Measurements from ENCODE around the gene OSTF1.

OSTF1 gene

DNA sequence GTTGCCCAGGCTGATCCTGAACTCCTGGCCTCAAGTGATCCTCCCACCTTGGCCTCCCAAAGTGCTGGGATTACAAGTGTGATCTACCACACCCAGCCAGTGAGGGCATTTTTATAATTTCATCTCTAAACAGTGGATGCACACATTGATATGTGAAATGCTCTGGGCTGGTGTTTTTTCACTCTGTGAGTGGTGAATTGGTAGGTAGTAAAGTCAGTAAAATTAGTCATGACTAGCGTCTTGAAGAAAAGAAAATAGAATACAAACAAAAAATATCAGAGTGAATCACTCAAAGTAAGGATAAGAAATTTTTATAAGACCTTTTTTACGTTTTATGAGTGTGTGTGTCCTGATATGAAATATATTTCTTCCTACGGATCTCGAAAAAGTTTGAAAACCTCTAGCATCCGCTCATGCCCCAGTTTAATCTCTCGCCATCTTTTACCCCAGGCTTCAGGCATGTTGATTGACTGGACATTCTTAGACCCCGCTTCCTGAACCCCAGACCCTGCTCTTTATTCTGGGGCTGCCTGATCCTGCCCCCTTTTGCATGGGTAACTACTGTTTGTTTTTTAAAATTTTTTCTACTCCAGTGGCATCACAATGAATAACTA lies 14.0 kb downstream of the OSTF1 start:
- no peak for DNase-seq (ENCODE audit: low spot score)
- TF ChIP-seq, protein P1, sequence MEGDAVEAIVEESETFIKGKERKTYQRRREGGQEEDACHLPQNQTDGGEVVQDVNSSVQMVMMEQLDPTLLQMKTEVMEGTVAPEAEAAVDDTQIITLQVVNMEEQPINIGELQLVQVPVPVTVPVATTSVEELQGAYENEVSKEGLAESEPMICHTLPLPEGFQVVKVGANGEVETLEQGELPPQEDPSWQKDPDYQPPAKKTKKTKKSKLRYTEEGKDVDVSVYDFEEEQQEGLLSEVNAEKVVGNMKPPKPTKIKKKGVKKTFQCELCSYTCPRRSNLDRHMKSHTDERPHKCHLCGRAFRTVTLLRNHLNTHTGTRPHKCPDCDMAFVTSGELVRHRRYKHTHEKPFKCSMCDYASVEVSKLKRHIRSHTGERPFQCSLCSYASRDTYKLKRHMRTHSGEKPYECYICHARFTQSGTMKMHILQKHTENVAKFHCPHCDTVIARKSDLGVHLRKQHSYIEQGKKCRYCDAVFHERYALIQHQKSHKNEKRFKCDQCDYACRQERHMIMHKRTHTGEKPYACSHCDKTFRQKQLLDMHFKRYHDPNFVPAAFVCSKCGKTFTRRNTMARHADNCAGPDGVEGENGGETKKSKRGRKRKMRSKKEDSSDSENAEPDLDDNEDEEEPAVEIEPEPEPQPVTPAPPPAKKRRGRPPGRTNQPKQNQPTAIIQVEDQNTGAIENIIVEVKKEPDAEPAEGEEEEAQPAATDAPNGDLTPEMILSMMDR (IDR thresholded peaks at IDR 0.05; ENCODE audit: borderline replicate concordance, control extremely low read depth, extremely low read depth, insufficient read depth, missing control alignments) = no peak
- in situ Hi-C loops (cut with MboI; ENCODE audit: low sequenced_read_pairs, unreplicated experiment) = no loop called here

DNA sequence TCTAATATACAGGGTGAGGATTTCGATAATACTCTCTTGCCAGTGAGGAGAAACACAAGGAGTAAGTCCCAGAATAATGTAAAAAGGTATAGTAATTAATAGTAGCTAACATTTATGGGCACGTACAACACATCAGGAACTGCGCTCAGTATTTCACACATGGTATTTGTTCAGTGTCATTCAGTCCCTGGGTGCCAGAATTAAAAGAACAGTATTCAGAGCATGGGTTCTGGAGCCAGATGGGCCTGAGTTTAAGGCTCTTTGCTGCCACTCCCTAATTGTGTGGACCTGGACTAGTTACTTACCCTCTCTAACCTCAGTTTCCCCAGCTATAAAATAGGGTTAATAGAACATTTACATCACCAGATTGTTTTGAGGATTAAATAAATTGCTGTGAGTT lies 16.3 kb downstream of the OSTF1 start:
- TF ChIP-seq, protein P1 (IDR thresholded peaks at IDR 0.05; ENCODE audit: borderline replicate concordance, control extremely low read depth, extremely low read depth, insufficient read depth, missing control alignments) = no peak
- DNase-seq (ENCODE audit: low spot score) = no peak
- in situ Hi-C loops (cut with MboI; ENCODE audit: low sequenced_read_pairs, unreplicated experiment) = no loop called here

DNA sequence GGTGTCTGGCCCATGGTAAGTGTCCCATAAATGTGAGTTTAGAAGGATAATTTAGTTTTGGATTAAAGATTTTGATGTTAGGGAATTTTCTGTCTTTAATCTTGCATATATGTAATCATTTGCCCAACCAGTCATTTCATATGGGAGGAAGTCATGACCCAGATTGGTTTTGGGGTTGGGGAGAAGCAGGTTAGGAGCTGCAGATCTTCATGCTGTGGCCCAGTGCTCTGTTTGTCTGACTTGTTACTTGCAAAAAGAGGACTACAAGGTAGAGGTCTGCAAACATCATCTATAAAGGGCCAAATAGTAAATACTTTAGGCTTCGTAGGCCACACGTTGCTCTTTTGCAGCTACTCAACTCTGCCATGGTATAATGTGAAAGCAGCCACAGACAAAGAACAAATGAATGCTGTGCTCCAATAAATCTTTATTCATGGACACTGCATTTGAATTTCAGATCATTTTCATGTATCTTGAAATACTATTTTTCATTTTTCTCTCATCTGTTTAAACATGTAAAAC lies 16.8 kb downstream of the OSTF1 start:
- DNase-seq (ENCODE audit: low spot score) = no peak
- TF ChIP-seq, protein P1 (IDR thresholded peaks at IDR 0.05; ENCODE audit: borderline replicate concordance, control extremely low read depth, extremely low read depth, insufficient read depth, missing control alignments) = no peak
- in situ Hi-C loops (cut with MboI; ENCODE audit: low sequenced_read_pairs, unreplicated experiment) = no loop called here

DNA sequence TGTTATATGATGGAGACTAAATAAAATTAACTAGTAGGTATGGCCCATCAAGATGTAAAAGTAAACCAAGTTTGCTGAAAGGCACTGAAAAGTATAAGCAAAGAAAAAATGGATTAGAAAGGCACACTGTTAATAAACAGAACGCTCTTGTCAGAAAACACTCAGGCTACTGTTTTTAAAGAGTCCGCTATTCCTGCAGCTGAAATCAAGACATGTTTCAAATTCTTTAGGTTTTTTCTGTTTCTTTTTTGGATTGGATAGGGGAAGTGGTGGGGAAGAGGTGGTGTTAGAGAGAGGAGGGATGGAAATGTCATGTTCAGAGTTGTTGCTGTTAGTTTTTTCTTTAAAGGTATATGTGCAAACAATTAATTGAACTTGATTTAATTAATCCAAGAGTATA lies 17.5 kb downstream of the OSTF1 start:
- no peak for DNase-seq (ENCODE audit: low spot score)
- in situ Hi-C loops (cut with MboI; ENCODE audit: low sequenced_read_pairs, unreplicated experiment) = no loop called here
- TF ChIP-seq, protein P1 (IDR thresholded peaks at IDR 0.05; ENCODE audit: borderline replicate concordance, control extremely low read depth, extremely low read depth, insufficient read depth, missing control alignments) = no peak

DNA sequence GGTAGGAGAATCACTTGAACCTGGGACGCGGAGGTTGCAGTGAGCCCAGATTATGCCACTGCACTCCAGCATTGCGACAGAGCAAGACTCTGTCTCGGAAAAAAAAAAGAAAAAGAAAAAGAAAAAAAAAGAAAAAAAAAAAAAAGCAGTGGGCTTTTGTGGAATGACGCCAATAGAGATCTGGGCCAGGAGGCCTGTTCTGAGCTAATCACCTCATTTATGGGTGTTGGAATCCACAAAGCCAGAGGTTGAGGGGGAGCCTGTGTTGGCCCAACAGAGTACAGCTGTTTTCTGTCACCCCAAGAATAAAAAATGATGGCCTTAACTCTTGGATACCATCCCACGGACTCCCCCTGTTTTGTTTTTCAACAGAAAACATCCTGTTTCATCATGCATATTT lies 18.5 kb downstream of the OSTF1 start:
- in situ Hi-C loops (cut with MboI; ENCODE audit: low sequenced_read_pairs, unreplicated experiment) = no loop called here
- no peak for DNase-seq (ENCODE audit: low spot score)
- TF ChIP-seq, protein P1 (IDR thresholded peaks at IDR 0.05; ENCODE audit: borderline replicate concordance, control extremely low read depth, extremely low read depth, insufficient read depth, missing control alignments) = no peak

DNA sequence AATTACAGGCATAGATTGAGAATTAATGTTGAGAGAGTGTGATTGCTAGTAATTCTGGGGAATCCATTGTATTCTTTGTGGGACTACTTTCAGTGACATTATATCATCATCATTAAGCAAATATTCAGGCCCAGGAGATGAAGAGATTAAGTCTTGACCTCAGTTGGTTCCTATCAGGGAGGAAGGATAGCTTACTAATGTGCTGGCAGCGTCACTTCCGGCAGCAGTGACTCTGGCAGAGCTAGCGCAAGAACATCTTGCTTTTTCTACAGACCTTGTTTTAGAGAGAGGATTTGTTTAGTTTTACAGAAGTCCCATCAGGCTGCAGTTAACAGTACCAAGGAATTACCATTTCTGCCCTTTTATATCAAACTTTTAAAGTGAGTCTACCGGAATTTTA lies 20.3 kb downstream of the OSTF1 start:
- TF ChIP-seq, protein P1 (IDR thresholded peaks at IDR 0.05; ENCODE audit: borderline replicate concordance, control extremely low read depth, extremely low read depth, insufficient read depth, missing control alignments) = no peak
- in situ Hi-C loops (cut with MboI; ENCODE audit: low sequenced_read_pairs, unreplicated experiment) = no loop called here
- DNase-seq (ENCODE audit: low spot score) = no peak

Data from GM13976 (cell line).